NCI-H2081 treated with DMSO at 0.1 percent for 48 hours (cell line): ENCODE data around the gene CD74.
"Not testable (repeated sequence)": the region's sequence is repeated elsewhere in the genome, so short reads cannot be mapped to it uniquely, and the experiment has no call there.

ENCODE experiments used
- DNase-seq: peaks from one replicate; lab custom pipeline; 2025; lab: John Stamatoyannopoulos, UW

Gene CD74

DNA sequence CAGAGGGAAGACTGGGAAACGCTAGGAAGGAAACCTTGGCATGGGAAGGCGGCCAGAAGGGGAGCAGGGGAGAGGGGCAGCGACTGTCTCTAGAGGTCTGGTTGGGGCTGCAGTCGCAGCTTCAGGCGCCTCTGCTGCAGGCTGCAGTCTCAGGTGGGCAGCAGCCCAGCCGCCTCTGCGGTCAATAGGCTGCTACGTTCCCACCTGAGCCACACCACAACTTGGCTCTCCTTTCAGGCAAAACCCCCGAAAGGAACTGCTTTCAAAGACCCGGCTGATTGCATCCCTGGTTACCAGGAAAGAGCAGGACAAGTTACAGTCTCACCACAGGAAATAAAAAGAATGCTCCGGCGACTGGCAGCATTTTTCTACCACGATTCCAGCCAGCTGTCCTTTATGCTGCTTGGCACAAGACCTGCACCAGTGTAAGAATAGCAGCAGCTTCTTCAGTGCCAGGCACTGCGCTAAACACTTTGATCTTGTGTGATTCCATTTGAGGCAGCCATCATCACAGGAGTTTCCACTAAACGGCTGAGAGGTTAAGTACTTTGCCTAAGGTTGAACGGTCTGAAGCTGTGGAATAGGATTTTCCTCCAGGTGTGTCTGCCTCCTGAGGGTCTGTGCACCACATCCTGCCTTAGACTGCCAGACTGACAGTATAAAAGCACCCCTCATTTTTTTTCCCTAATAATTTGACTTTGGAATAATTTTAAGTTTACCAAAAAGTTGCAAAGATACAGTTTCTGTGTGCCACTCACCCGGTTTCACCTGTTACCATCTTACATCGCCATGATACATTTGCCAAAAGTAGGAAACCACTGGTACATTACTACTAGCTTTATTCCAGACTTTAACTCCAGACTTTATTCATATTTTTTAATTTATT lies 29.3 kb upstream of the CD74 start:
- DNase-seq = no peak

- DNase-seq = no peak
Observed at GRCh38 chr5:150440948-150441812, 28.5 kb upstream of the CD74 start.

- no peak for DNase-seq
Observed at GRCh38 chr5:150438873-150439546, 26.3 kb upstream of the CD74 start.

- DNase-seq = peak; percentile 17
Observed at GRCh38 chr5:150436141-150436680, 23.5 kb upstream of the CD74 start.

DNA sequence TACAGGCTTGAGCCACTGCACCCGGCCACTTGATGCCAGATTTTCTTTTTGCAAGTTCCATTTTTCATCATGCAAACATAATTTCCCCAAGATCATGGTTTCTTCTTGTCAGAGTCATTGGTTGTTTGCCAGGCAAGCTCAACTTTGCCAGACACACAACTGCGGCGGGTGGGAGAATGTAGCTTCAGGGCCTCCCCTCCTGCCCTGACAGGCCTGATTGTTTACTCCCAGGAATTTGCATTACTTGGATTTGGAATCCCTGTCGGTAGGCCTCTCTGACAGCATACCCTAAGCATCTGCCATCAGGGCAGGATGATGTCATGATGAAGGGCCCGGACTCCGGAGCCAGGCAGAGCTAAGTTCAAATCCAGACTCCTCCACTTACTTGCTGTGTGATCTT lies 21.8 kb upstream of the CD74 start:
- DNase-seq = no peak

- DNase-seq = no peak
Observed at GRCh38 chr5:150431574-150431973, 18.9 kb upstream of the CD74 start.

- DNase-seq = no peak
Observed at GRCh38 chr5:150431048-150431447, 18.3 kb upstream of the CD74 start.

DNA sequence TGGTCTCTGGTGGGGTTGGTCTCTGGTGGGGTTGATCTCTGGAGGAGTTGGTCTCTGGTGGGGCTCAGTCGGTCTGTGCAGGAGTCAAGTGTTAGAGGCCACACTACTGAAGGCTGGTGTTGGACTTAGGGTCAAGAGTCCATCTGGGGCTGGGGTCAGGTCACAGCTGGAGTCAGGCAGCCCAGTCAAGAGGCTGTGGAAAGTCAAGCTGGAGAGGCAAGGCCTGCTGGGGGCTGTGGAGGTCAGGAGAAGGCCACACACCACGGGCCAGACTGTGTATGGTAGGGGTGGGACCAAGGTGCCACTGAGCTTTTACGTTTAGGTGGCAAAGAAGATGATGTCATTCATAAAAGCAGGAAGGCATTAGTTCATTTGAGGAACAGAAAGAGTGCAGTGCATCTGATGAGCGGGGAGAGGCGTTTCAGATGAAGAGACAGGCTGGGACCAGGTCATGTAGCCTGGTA lies 16.7 kb upstream of the CD74 start:
- no peak for DNase-seq

GRCh38 chr5:150428978-150429377 lies 16.3 kb upstream of the CD74 start:
- no peak for DNase-seq

- no peak for DNase-seq
Observed at GRCh38 chr5:150428106-150428876, 15.6 kb upstream of the CD74 start.

DNA sequence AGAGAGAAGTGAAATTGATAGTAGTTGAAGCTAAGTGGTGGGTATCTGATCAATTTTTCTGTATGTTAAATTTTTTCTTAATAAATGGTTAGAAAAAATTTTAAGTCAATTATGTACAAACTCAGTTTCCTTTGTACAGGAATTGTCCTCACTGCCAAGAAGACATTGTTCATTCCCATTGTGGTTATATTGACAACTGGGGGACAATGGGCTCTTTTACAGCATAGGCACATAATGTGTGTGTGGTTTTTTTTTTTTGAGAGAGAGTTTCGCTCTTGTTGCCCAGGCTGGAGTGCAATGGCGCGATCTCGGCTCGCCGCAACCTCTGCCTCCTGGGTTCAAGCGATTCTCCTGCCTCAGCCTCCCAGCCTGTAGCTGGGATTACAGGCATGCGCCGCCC lies 13.5 kb upstream of the CD74 start:
- DNase-seq = not testable (repeated sequence)

- DNase-seq = no peak
Observed at GRCh38 chr5:150422758-150423157, 10.0 kb upstream of the CD74 start.

DNA sequence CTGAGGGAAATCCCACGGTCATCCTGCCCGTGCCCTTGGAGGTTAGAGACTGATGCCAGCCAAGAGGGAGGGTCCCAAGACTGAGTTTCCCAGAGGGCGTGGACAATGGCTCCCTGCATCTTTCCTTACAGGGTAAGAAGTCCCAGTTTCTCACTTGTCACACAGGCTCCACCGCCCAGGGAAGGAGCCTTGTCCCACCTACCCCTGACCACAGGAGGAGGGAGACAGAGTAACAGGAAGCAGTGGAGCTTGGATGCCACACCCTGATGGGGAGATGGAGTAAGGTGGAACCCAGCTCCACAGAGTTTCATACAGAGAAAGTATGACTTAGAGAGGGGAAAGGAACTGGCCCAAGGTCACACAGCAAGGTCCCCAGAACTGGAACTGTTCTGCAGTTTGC lies 9.4 kb upstream of the CD74 start:
- no peak for DNase-seq

DNA sequence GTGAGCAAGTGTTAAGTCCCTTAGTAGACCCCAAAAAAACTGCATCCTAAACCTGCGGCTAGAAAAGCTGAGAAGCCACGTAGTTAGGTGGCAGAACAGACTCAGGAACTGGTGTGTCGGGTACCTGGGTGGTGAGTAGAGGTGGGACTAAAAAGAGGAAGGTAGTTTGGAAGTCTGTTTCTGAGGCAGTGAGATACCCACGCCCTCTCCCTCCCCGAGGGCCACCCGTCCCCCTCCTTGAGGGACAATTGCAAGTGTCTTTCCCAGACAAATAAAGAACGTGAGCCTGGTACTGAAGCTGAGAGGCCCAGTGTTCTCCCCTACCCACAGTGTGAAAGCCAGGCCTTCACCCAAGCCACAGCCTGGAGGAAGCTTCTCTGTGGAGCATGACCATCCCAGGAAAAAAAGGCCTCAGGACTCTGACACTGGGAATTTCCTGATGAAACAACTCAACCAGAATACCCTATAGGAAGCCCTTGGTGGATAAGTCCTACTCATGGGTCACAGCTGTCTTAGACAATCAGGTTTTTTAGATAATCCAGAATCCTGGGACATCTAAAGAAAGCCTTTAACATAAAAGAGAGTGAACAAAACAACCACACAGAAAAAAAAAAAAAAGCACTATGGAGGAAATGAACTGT lies 7.0 kb upstream of the CD74 start:
- DNase-seq = no peak

DNA sequence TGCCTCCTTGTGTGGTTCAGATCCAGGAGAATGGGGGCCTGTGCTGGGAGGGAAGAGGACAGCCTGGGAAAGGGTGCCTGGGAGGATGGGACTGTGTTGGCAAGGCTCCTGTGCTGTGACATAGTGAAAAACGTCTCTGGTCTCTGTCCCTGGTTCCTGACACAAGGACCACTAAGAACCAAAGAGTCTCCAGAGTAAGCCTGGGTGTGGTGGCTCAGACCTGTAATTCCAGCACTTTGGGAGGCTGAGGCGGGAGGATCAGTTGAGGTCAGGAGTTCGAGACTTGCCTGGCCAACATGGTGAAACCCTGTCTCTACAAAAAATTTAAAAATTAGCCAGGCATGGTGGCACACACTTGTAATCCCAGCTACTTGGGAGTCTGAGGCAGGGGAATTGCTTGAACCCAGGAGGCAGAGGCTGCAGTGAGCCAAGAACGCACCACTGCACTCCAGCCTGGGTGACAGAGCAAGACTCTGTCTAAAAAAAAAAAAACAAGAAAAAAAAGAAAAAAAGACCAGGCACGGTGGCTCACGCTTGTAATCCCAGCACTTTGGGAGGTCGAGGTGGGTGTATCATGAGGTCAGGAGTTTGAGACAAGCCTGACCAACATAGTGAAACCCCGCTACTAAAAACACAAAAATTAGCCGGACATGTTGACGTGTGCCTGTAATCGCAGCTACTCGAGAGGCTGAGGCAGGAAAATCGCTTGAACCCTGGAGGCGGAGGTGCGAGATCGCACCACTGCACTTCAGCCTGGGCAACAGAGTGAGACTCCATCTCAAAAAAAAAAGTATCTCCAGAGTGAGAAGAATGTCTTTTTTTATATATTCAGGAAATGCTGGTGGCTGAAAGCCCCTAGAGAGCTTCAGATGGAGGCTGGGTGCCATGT lies 1.4 kb upstream of the CD74 start:
- not testable (repeated sequence) for DNase-seq

DNA sequence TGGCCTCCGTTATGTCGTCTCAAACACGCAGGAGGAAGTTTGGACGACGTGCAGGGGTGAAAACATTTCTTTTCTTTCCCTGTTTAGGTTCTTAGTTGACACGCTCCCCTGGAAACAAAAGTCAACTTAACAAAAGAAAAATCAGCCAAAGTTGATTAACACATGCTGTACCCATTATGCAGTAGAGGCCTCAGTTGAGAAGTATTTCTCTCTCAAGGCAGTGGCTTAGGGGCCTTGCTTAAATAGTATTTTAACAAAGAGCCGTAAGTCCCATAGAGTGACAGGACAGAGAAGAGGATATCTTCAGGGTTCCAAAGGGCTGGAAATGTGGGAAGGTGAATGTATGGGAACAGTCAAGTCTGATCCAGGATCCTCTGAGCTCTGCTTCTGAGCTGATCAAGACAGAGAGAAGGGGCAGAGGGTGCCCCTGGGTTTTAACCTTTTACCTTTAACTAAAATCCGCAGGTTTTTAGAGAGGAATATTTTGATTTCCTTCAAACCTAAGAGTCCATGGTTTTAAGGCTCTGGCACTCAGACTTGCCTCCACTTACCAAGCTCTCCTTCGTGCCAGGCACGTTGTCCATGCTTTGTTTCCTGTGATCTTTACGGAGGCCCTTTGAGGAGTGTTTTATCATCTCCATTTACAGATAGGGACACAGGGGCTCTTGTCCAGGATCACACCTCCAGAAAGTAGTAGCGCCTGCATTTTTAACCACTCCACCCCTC lies 629 bp upstream of the CD74 start:
- DNase-seq = no peak

- DNase-seq = no peak
Observed at GRCh38 chr5:150411245-150411979, 1.3 kb downstream of the CD74 start.

- peak; percentile 19 for DNase-seq
Observed at GRCh38 chr5:150410524-150411244, 2.0 kb downstream of the CD74 start.
